Measurements from ENCODE around the gene STAMBP.

DNA sequence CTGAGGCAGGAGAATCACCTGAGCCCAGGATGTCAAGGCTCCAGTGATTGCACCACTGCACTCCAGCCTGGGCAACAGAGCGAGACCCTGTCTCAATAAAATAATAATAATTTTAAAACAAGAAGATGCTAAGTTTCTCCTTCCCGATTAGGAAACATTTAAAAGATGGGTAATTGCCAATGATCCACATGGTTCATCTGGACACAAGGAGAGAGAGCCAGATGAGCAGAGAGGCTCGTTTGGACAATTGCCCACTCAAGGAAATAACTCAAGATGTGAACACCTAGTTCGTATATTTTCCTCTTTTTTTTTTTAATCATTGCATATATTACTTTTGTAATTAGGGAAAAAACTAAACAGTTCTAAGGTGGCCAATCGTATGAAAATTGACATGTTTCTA, 60.4 kb downstream of the STAMBP start:
- TF ChIP-seq CTCF (conservative IDR thresholded peaks at IDR 0.05; ENCODE audit: low read length) (no peak), EZH2phosphoT487 (IDR thresholded peaks at IDR 0.05; ENCODE audit: borderline replicate concordance) (no peak)

Data from Loucy (cell line).